ENCODE results near the gene RHOF.
"Not testable (repeated sequence)": the region's sequence is repeated elsewhere in the genome, so short reads cannot be mapped to it uniquely, and the experiment has no call there.

The RHOF gene

DNA sequence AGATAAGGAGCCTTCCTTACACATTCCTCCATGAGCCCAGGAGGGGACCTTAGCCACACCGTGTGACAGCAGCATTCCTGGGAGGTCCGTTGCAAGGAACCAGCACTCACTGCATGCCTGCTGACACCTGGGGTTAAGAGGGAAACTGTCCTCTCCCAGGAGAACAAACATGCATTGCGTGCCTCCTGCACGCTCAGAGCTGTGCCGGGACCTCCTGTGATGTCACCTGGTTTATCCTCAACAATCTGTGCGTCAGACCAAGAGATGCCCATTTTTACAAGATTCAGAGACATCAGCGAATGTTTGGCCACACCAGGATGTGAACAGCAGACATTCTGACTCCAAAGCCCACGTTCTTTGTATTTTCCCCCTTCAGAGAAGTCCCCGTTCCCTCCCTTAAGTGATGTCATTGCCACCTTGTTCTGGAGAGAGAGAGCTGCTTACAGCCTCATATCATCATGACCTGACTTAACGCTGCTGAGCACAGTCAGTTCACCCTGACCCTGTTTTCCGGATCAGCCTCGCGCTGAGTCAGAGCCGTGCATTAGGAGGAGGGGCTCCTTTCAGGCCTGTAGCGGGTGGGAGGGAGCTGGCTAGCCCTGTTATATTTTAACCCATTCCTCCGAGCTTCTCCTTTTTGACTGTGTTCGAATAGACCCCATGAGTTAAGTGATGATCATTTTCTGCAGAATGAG, 44.8 kb downstream of the RHOF start:
- no peaks in the 10 kb centered on the region for H3K27me3 ChIP-seq (ENCODE audit: insufficient read depth, low read depth)
- no peaks in the 10 kb centered on the region for H4K20me1 ChIP-seq (ENCODE audit: insufficient read depth)
- no peak overlapping the region for H3K4me2 ChIP-seq
- no peaks in the 10 kb centered on the region for H3K4me1 ChIP-seq (ENCODE audit: low read depth, poor library complexity, severe bottlenecking)
- H2AFZ ChIP-seq (ENCODE audit: low read depth): no peak overlapping the region
- H3K4me3 ChIP-seq (IDR thresholded peaks at IDR 0.05; ENCODE audit: insufficient read depth, low read depth, low read length): no peak overlapping the region
- H3K79me2 ChIP-seq (ENCODE audit: insufficient read depth, low read depth): no peaks in the 10 kb centered on the region
- no peak overlapping the region for H3K27ac ChIP-seq
- H3K9ac ChIP-seq: no peak overlapping the region
- no peaks in the 10 kb centered on the region for H3K36me3 ChIP-seq (ENCODE audit: insufficient read depth)
- TF ChIP-seq, protein P1, sequence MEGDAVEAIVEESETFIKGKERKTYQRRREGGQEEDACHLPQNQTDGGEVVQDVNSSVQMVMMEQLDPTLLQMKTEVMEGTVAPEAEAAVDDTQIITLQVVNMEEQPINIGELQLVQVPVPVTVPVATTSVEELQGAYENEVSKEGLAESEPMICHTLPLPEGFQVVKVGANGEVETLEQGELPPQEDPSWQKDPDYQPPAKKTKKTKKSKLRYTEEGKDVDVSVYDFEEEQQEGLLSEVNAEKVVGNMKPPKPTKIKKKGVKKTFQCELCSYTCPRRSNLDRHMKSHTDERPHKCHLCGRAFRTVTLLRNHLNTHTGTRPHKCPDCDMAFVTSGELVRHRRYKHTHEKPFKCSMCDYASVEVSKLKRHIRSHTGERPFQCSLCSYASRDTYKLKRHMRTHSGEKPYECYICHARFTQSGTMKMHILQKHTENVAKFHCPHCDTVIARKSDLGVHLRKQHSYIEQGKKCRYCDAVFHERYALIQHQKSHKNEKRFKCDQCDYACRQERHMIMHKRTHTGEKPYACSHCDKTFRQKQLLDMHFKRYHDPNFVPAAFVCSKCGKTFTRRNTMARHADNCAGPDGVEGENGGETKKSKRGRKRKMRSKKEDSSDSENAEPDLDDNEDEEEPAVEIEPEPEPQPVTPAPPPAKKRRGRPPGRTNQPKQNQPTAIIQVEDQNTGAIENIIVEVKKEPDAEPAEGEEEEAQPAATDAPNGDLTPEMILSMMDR (conservative IDR thresholded peaks at IDR 0.05; ENCODE audit: low read depth, low read length): no peak

DNA sequence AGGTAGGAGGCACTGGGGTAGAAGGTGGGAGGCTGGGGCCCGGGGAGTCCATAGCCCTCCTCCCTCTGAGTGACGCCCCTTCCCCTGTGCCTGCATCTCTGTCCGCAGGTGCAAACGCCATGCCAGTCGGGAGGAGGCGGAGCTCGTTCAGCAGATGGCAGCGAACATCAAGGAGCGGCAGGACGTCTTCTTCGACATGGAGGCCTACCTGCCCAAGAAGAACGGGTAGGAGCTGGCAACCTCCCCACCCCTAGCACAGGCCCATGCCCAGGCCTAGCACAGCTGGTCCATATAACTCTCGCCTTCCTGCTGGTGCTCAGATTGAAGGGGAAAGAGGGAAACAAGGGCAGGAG, 45.3 kb downstream of the RHOF start:
- no peaks in the 10 kb centered on the region for H3K79me2 ChIP-seq (ENCODE audit: insufficient read depth, low read depth)
- no peaks in the 10 kb centered on the region for H4K20me1 ChIP-seq (ENCODE audit: insufficient read depth)
- H3K27me3 ChIP-seq (ENCODE audit: insufficient read depth, low read depth): no peaks in the 10 kb centered on the region
- H3K4me1 ChIP-seq (ENCODE audit: low read depth, poor library complexity, severe bottlenecking): no peaks in the 10 kb centered on the region
- TF ChIP-seq, protein P1 (conservative IDR thresholded peaks at IDR 0.05; ENCODE audit: low read depth, low read length): no peak
- no peak overlapping the region for H3K9ac ChIP-seq
- H3K4me3 ChIP-seq (IDR thresholded peaks at IDR 0.05; ENCODE audit: insufficient read depth, low read depth, low read length): no peak overlapping the region
- H3K4me2 ChIP-seq: no peak overlapping the region
- H3K27ac ChIP-seq: no peak overlapping the region
- H2AFZ ChIP-seq (ENCODE audit: low read depth): no peak overlapping the region
- H3K36me3 ChIP-seq (ENCODE audit: insufficient read depth): no peaks in the 10 kb centered on the region

DNA sequence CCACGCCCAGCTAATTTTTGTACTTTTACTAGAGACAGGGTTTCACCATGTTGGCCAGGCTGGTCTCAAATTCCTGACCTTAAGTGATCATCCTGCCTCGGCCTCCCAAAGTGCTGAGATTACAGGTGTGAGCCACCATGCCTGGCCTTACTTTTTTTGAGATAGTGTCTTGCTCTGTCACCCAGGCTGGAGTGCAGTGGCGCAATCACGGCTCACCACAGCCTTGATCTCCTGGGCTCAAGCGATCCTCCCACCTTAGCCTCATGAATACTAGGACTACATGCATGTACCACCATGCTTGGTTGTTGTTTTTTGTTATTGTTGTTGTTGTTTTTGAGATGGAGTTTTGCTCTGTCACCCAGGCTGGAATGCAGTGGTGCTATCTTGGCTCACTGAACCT, 47.9 kb downstream of the RHOF start:
- not testable (repeated sequence) for H2AFZ ChIP-seq (ENCODE audit: low read depth); H4K20me1 ChIP-seq (ENCODE audit: insufficient read depth); H3K79me2 ChIP-seq (ENCODE audit: insufficient read depth, low read depth); H3K4me2 ChIP-seq; H3K4me1 ChIP-seq (ENCODE audit: low read depth, poor library complexity, severe bottlenecking); H3K36me3 ChIP-seq (ENCODE audit: insufficient read depth); H3K9ac ChIP-seq; H3K27ac ChIP-seq; H3K27me3 ChIP-seq (ENCODE audit: insufficient read depth, low read depth); H3K4me3 ChIP-seq (IDR thresholded peaks at IDR 0.05; ENCODE audit: insufficient read depth, low read depth, low read length)

DNA sequence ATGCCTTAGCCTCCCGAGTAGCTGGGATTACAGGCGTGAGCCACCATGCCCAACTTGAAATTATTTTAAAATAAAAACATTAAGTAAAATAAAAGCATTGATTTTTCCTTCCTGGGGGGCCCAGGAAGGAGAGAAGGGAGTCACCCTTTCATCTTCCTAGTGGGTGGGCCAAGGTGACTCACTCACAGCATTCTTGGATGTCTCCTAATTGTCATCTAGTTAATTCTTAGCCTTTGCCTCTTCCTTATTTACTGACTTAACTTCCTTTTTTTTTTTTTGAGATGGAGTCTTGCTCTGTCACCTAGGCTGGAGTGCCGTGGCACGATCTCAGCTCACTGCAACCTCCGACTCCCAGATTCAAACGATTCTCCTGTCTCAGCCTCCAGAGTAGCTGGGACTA, 51.7 kb downstream of the RHOF start:
- TF ChIP-seq, protein P1 (conservative IDR thresholded peaks at IDR 0.05; ENCODE audit: low read depth, low read length): no peak
- no peak overlapping the region for H2AFZ ChIP-seq (ENCODE audit: low read depth)
- H3K4me2 ChIP-seq: no peak overlapping the region
- H3K79me2 ChIP-seq (ENCODE audit: insufficient read depth, low read depth): no peaks in the 10 kb centered on the region
- H3K36me3 ChIP-seq (ENCODE audit: insufficient read depth): no peaks in the 10 kb centered on the region
- H3K27ac ChIP-seq: no peak overlapping the region
- no peak overlapping the region for H3K9ac ChIP-seq
- no peaks in the 10 kb centered on the region for H3K27me3 ChIP-seq (ENCODE audit: insufficient read depth, low read depth)
- H4K20me1 ChIP-seq (ENCODE audit: insufficient read depth): no peaks in the 10 kb centered on the region
- H3K4me3 ChIP-seq (IDR thresholded peaks at IDR 0.05; ENCODE audit: insufficient read depth, low read depth, low read length): no peak overlapping the region
- H3K4me1 ChIP-seq (ENCODE audit: low read depth, poor library complexity, severe bottlenecking): no peaks in the 10 kb centered on the region

DNA sequence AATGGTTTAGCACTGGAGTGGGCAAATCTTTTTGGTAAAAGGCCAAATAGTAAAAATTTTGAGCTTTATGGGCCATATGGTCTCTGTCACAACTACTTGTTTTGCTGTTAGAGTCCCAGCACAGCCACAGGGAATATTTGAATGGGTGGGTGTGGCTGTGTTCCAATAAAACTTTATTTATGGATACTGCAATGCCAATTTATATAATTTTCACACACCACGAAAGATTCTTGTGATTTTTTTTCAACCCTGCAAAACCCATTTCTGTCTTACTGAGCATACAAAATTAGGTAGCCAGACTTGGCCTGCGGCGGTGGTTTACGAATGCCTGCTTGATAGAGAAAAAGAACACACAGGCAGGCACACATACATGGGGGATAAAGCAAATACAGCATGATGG, 52.6 kb downstream of the RHOF start:
- no peaks in the 10 kb centered on the region for H4K20me1 ChIP-seq (ENCODE audit: insufficient read depth)
- TF ChIP-seq, protein P1 (conservative IDR thresholded peaks at IDR 0.05; ENCODE audit: low read depth, low read length): no peak
- H3K27me3 ChIP-seq (ENCODE audit: insufficient read depth, low read depth): no peaks in the 10 kb centered on the region
- no peaks in the 10 kb centered on the region for H3K4me1 ChIP-seq (ENCODE audit: low read depth, poor library complexity, severe bottlenecking)
- no peak overlapping the region for H3K4me2 ChIP-seq
- H3K4me3 ChIP-seq (IDR thresholded peaks at IDR 0.05; ENCODE audit: insufficient read depth, low read depth, low read length): no peak overlapping the region
- no peak overlapping the region for H3K27ac ChIP-seq
- H3K9ac ChIP-seq: no peak overlapping the region
- no peaks in the 10 kb centered on the region for H3K79me2 ChIP-seq (ENCODE audit: insufficient read depth, low read depth)
- no peaks in the 10 kb centered on the region for H3K36me3 ChIP-seq (ENCODE audit: insufficient read depth)
- no peak overlapping the region for H2AFZ ChIP-seq (ENCODE audit: low read depth)

All from KMS-11 (cell line).